ENCODE data around the gene LMO1. TPM values are rescaled to one million over a fixed set of nuclear protein-coding genes. Genes with fewer than 3 reads are reported as not detected.

The LMO1 gene
- total and polyA plus RNA-seq, 2 experiments from 2014 or later, result 0.33 TPM; not detected in 1

DNA sequence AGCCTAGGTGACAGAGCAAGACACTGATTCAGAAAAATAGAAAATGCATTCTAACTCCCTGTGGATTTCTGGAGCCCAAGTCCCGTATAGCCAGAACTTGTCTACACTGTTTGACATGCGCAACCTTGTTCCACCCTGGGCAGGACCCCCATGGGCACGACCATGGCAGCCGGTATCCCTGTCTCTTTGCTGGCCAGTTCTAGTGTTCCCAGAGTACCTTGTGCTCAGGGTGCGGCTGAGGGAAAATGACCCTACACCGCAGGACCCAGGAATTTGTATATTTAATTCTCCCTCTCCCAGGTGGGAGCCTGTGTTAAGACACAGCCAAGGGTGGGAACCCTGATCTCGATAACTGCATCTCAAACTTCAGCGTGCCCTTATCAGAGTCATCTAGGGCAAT, 58.1 kb downstream of the LMO1 start:
- H3K36me3 ChIP-seq (replicated peaks; ENCODE audit: insufficient read depth, low read depth), result no peaks in the 10 kb centered on the region
- H3K4me3 ChIP-seq, result no peak overlapping the region
- H3K4me2 ChIP-seq, result no peak overlapping the region
- no peaks in the 10 kb centered on the region for H3K9me2 ChIP-seq (replicated peaks; ENCODE audit: insufficient read depth)
- H3K27me3 ChIP-seq, result no peaks in the 10 kb centered on the region
- no peaks in the 10 kb centered on the region for H3K79me2 ChIP-seq
- no peak for TF ChIP-seq EZH2 (IDR thresholded peaks at IDR 0.05; ENCODE audit: borderline replicate concordance)
- TF ChIP-seq, protein P1, sequence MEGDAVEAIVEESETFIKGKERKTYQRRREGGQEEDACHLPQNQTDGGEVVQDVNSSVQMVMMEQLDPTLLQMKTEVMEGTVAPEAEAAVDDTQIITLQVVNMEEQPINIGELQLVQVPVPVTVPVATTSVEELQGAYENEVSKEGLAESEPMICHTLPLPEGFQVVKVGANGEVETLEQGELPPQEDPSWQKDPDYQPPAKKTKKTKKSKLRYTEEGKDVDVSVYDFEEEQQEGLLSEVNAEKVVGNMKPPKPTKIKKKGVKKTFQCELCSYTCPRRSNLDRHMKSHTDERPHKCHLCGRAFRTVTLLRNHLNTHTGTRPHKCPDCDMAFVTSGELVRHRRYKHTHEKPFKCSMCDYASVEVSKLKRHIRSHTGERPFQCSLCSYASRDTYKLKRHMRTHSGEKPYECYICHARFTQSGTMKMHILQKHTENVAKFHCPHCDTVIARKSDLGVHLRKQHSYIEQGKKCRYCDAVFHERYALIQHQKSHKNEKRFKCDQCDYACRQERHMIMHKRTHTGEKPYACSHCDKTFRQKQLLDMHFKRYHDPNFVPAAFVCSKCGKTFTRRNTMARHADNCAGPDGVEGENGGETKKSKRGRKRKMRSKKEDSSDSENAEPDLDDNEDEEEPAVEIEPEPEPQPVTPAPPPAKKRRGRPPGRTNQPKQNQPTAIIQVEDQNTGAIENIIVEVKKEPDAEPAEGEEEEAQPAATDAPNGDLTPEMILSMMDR (IDR thresholded peaks at IDR 0.05; ENCODE audit: poor library complexity), result no peak
- TF ChIP-seq EZH2phosphoT487 (IDR thresholded peaks at IDR 0.05; ENCODE audit: low read depth, severe bottlenecking, unreplicated experiment), result no peak
- no peak overlapping the region for H2AFZ ChIP-seq
- H3K27ac ChIP-seq, result no peak overlapping the region
- H4K20me1 ChIP-seq (ENCODE audit: insufficient read depth, poor library complexity, severe bottlenecking), result no peaks in the 10 kb centered on the region
- H3K4me1 ChIP-seq (ENCODE audit: insufficient read depth), result no peaks in the 10 kb centered on the region
- no peak for DNase-seq (ENCODE audit: low spot score)
- 96% methylated on average over 8 of the region's 8 CpGs for WGBS (ENCODE audit: low lambda C conversion rate, missing lambda C conversion rate)
- no peaks in the 10 kb centered on the region for H3K9me3 ChIP-seq (ENCODE audit: low read depth)

DNA sequence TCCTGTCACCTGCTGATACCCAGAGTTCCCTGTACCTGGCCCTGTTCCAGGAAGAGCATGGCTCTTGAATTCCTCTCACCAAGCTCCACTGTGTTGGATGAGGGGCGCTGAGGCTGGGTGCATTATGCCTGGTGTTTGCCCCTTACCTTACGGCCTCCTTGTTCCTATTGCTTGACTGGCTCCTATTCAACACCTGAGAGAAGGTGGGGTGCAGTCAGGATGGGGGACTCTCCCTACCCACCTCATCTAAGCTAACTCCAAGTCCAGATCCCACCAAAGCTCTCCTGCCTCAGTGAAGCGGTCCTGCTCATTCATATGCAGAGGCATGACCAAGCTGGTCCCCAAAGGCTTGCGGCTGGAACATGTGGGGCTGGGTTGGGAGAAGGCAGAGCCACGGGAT, 59.1 kb downstream of the LMO1 start:
- Histone ChIP-seq H3K4me3 (no peak overlapping the region), H3K36me3 (replicated peaks; ENCODE audit: insufficient read depth, low read depth) (no peaks in the 10 kb centered on the region), H3K4me1 (ENCODE audit: insufficient read depth) (no peaks in the 10 kb centered on the region), H3K79me2 (no peaks in the 10 kb centered on the region), H3K4me2 (no peak overlapping the region), H3K27ac (no peak overlapping the region), H3K9me2 (replicated peaks; ENCODE audit: insufficient read depth) (no peaks in the 10 kb centered on the region), H3K27me3 (peaks cover 5% of the 10 kb centered on the region), H3K9me3 (ENCODE audit: low read depth) (no peaks in the 10 kb centered on the region), H2AFZ (no peak overlapping the region), H4K20me1 (ENCODE audit: insufficient read depth, poor library complexity, severe bottlenecking) (no peaks in the 10 kb centered on the region)
- 49% methylated on average over 5 of the region's 5 CpGs for WGBS (ENCODE audit: low lambda C conversion rate, missing lambda C conversion rate)
- no peak for DNase-seq (ENCODE audit: low spot score)
- no peak for TF ChIP-seq EZH2 (IDR thresholded peaks at IDR 0.05; ENCODE audit: borderline replicate concordance)
- no peak for TF ChIP-seq EZH2phosphoT487 (IDR thresholded peaks at IDR 0.05; ENCODE audit: low read depth, severe bottlenecking, unreplicated experiment)
- TF ChIP-seq, protein P1 (IDR thresholded peaks at IDR 0.05; ENCODE audit: poor library complexity), result no peak

DNA sequence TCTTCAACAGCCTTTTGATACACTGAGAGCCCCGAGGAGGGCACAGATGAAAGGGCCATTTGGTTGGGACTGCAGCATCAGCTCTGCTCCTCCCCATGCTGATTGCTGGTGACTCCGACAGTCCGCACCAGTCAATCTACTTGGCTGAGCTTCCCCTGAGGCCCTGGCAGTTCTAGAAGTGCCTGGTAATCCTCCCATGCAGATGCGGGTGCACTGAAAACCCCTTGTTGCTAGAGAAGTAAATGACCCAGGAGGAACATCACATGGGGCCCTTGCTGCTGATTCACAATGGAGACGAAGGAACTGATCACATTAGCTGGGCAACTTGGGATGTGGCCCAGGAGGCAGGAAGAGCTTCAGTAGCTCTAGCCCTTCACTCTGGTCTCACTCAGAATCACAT, 59.7 kb downstream of the LMO1 start:
- Histone ChIP-seq H2AFZ (no peak overlapping the region), H3K27ac (no peak overlapping the region), H3K9me3 (ENCODE audit: low read depth) (no peaks in the 10 kb centered on the region), H3K4me2 (no peak overlapping the region), H3K9me2 (replicated peaks; ENCODE audit: insufficient read depth) (no peaks in the 10 kb centered on the region), H3K36me3 (replicated peaks; ENCODE audit: insufficient read depth, low read depth) (no peaks in the 10 kb centered on the region), H3K4me1 (ENCODE audit: insufficient read depth) (no peaks in the 10 kb centered on the region), H3K4me3 (no peak overlapping the region), H3K79me2 (no peaks in the 10 kb centered on the region), H3K27me3 (peaks cover 5% of the 10 kb centered on the region), H4K20me1 (ENCODE audit: insufficient read depth, poor library complexity, severe bottlenecking) (no peaks in the 10 kb centered on the region)
- TF ChIP-seq, protein P1 (IDR thresholded peaks at IDR 0.05; ENCODE audit: poor library complexity), result no peak
- TF ChIP-seq EZH2phosphoT487 (IDR thresholded peaks at IDR 0.05; ENCODE audit: low read depth, severe bottlenecking, unreplicated experiment) (no peak), EZH2 (IDR thresholded peaks at IDR 0.05; ENCODE audit: borderline replicate concordance) (no peak)
- 71% methylated on average over 5 of the region's 5 CpGs for WGBS (ENCODE audit: low lambda C conversion rate, missing lambda C conversion rate)
- DNase-seq (ENCODE audit: low spot score), result no peak

DNA sequence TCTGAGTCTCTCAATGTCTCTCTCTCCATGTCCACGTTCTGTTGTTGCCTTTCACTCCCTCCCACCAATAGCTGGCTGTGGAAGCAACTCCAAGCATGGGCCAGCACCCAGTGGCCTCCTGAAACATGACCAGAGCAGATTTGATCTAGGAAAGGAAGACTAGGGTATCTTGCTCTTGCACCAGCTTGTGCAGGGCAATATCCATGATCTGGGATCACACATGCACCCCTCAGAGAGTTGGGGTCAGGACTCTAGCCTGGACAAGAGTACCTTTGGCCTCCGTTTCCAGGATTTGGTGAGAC, 60.3 kb downstream of the LMO1 start:
- 87% methylated on average over 2 of the region's 2 CpGs for WGBS (ENCODE audit: low lambda C conversion rate, missing lambda C conversion rate)
- no peaks in the 10 kb centered on the region for H3K4me1 ChIP-seq (ENCODE audit: insufficient read depth)
- no peak for DNase-seq (ENCODE audit: low spot score)
- no peak overlapping the region for H3K4me2 ChIP-seq
- H2AFZ ChIP-seq, result no peak overlapping the region
- H3K4me3 ChIP-seq, result no peak overlapping the region
- TF ChIP-seq EZH2 (IDR thresholded peaks at IDR 0.05; ENCODE audit: borderline replicate concordance) (no peak), EZH2phosphoT487 (IDR thresholded peaks at IDR 0.05; ENCODE audit: low read depth, severe bottlenecking, unreplicated experiment) (no peak)
- TF ChIP-seq, protein P1 (IDR thresholded peaks at IDR 0.05; ENCODE audit: poor library complexity), result no peak
- no peak overlapping the region for H3K27ac ChIP-seq
- no peaks in the 10 kb centered on the region for H4K20me1 ChIP-seq (ENCODE audit: insufficient read depth, poor library complexity, severe bottlenecking)
- H3K9me3 ChIP-seq (ENCODE audit: low read depth), result no peaks in the 10 kb centered on the region
- peaks cover 8% of the 10 kb centered on the region for H3K27me3 ChIP-seq
- no peaks in the 10 kb centered on the region for H3K9me2 ChIP-seq (replicated peaks; ENCODE audit: insufficient read depth)
- no peaks in the 10 kb centered on the region for H3K36me3 ChIP-seq (replicated peaks; ENCODE audit: insufficient read depth, low read depth)
- no peaks in the 10 kb centered on the region for H3K79me2 ChIP-seq
